HG03025 (cell line): ENCODE measurements around the gene SSC5D.
"Not testable (repeated sequence)": the region's sequence is repeated elsewhere in the genome, so short reads cannot be mapped to it uniquely, and the experiment has no call there.

Experiments
- ATAC-seq: cut with Tn5 transposase; IDR thresholded peaks from one replicate; pipeline ENCODE4 v1.9.1; 2021; ENCODE audit warnings: mild to moderate bottlenecking, moderate library complexity; ENCODE audit not compliant: unreplicated experiment, low FRiP score

SSC5D gene

DNA sequence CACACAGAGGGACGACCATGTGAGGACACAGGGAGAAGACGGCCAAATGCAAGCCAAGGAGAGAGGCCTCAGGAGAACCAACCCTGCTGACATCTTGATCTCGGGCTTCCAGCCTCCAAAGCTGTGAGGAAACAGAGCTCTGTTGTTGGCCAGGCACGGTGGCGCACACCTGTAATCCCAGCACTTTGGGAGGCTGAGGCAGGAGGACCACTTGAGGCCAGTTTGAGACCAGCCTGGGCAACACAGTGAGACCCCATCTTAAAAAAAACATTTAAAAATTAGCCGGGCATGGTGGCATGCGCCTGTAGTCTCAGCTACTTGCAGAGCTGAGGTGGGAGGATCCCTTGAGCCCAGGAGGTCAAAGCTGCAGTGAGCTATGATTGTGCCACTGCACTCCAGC lies 46.0 kb downstream of the SSC5D start:
- ATAC-seq, result not testable (repeated sequence)

DNA sequence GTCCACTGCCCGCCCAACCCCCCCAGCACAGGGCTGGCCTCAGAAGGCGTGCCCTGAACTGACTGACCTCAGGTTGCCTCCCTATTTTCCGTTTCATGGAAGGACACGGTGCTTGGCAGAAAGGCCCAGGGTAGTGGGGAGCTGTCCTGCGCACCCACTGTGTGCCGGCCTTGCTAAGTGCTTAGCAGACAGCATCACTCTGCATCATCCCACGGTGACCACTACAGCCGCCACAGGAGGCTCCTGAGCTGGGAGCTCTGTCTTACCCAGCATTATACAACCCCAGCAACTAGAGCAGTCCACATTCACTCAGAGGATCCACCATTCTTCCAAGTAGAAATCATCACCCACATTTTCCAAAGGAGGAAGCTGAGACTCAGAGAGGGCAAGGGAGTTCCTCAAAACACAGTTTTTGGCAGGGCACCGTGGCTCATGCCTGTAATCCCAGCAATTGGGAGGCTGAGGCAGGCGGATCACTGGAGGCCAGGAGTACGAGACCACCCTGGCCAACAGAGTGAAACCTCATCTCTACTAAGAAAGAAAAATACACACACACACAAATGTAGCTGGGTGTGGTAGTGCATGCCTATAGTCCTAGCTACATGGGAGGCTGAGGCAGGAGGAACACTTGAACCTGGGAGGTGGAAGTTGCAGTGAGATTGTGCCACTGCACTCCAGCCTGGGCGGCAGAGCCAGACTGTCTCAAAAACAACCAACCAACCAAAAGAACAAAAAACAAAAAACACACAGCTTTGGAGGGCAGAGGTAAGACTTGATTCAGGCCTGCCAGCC lies 47.1 kb downstream of the SSC5D start:
- no peak for ATAC-seq

DNA sequence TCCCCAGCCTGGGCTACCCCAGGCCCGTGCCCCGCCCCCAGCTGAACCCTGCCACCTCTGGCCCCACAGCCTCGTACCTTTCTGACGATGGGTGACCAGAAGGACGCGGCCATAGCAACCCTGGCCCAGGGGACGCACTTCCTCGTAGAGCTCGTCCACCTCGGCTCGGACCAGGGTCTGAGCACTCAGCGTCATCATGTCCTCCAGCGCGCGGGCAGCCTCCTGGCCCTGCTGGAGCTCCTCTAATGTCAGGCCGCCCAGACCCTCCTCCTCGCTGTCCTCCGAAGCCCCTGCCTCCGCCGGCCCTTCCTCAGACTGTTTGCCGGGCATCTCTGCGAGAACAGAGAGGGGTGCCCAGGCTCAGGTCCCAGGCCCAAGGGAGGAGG lies 47.7 kb downstream of the SSC5D start:
- no peak for ATAC-seq

DNA sequence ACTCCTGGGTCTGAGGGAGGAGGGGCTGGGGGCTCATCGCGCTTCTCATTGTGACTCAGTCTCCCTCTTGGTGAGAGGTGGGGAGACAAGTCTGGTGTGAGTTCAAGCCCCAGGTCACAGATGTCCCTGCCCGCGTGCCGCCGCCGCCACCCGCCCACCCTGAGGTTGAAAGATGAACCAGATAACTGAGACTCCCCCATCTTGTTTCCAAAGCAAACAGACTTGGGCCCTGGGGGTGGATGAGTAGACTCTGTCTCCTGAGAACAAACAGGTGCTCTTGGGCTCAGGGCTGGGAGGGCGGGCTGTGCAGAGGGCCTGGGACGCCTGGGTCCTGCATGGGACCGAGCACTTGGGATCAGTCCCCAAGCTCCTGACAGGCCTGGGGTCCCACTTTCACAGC lies 48.1 kb downstream of the SSC5D start:
- ATAC-seq, result no peak

DNA sequence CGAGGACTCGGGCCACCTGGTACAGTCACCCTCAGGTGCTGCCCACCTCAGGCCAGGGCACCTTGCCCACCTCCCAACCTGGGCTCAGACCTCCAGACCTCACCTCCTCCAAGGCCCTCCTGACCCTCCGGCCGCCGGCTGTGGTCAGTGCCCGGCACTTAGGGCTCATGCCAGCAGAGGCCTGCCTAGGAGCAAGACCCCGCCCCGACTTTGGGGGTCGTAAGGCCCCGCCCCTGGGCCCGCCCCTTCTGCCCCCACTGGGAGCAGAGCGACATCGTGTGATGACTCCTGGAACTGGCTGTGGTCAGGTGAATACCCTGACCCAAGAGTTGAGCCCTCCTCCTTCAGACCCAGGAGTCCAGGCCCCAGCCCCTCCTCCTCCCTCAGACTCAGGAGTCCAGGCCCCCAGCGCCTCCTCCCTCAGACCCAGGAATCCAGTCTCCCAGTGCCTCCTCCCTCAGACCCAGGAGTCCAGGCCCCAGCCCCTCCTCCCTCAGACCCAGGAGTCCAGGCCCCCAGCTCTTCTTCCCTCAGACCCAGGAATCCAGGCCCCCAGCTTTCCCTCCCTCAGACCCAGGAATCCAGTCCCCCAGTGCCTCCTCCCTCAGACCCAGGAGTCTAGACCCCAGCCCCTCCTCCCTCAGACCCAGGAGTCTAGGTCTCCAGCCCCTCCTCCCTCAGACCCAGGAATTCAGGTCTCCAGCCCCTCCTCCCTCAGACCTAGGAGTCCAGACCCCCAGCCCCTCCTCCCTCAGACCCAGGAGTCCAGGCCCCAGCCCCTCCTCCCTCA lies 48.9 kb downstream of the SSC5D start, which contains the start of gene SBK2:
Gene SBK2 (minus strand): TSS at position 183 of the 790 bp plus-strand sequence. CDS start 839 bp downstream, outside the sequence.
- no peak for ATAC-seq

DNA sequence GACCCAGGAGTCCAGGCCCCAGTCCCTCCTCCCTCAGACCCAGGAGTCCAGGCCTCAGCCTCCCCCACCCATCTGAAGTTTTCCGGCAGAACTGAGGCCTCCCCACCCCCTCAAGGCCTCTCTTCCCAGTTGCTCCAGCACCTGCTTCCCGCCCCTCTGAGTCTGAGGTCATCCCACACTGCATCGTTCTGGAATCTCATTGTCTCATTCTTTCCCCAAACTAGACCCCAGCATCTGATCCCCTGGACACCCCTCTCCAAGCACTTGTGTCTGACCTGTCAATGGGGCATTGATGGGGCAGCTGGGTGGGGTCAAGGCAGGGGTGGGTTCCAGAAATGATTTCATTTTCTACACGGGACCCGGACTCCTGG lies 49.5 kb downstream of the SSC5D start:
- ATAC-seq, result no peak

DNA sequence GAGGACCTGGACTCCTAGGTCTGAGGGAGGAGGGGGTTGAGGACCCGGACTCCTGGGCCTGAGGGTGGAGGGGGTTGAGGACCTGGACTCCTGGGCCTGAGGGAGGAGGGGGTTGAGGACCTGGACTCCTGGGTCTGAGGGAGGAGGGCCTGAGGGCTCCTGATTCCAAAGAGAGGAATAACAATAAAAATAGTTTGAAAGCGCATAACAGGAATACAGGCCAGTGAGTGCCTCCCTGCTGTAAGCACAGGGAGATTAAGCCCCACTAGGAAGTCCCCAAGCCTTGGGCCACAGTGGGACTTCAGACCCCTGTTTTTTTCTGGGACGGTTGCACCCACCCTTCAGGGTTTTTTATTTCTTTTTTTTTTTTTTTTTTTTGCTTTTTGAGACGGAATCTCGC lies 49.9 kb downstream of the SSC5D start:
- no peak for ATAC-seq

DNA sequence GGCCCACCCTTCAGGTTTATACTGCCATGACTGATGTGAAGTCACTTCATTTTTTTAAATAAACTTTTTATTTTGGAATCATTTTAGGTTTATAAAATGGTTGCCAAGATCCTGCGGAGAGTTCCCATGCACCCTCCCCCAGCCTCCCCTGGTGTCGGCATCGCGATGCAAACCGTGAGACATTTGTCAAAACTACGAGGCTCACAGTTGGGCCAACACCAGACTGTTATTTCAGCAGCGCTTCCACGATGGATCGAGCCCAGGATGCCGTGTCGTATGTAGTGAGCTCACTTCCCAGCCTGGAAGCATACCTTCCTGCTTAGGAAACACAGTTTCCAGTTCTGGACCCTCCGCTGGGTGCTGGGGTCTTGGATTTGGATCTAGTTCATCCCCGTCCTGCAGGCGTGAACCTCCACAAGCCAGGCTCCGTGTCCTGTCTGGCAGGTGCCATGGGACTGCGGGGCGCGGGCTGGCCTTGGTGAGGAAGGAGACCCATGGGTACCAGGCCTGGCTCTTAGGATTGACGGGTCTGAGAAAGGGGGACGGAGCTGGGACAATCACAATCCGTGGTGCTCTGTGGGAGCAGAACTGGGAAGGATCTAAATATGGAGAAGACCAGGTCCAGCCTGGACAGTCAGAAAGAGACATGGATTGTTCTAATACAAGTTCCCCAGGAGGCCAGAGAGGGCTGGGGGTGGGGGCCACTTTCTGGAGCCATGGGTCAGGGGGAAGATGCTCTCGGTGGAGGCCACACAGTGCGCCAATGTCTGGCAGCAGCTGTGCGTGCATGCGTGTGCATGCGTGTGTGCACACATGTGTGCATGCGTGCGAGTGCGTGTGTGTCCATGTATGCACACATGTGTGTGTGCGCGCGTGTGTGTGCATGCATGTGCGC lies 51.1 kb downstream of the SSC5D start:
- ATAC-seq, result no peak

DNA sequence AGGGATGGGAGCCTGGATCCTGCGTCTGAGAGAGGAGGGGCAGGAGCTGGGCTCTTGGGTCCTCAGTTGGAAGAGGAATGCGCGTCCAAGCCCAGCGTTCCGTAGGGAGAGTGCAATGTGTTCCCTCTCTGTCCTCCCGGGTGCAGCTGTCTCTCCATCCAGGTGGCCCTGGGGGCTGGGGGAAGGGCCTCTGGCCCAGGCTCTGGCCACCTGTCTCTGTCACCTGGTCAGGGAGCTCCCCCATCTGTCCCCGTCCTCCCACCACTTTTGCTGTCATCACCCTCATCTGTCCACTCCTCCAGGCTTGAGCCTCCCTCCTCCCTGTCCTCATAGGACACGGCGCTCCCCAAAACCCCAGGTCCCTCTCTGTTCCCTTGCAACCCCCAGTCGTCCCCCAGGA lies 52.4 kb downstream of the SSC5D start:
- no peak for ATAC-seq

DNA sequence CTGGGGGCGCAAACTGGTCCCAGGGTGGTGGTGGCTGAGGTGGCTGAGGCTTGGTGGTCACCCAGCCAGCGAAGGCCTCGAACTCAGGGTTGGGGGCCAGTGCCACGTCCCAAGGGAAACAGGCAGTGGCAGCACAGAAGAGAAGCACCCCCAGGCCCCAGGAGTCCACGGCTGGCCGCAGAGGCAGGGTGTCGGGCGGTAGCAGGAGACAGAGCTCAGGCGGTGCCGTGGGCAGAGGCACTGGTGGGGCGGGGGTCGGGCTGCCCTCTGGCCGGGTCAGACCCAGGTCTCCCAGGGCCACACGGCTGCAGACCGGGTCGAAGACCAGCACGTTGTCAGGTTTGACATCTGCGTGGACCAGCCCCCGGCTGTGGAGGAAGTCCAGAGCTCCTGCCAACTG lies 52.9 kb downstream of the SSC5D start:
- no peak for ATAC-seq

DNA sequence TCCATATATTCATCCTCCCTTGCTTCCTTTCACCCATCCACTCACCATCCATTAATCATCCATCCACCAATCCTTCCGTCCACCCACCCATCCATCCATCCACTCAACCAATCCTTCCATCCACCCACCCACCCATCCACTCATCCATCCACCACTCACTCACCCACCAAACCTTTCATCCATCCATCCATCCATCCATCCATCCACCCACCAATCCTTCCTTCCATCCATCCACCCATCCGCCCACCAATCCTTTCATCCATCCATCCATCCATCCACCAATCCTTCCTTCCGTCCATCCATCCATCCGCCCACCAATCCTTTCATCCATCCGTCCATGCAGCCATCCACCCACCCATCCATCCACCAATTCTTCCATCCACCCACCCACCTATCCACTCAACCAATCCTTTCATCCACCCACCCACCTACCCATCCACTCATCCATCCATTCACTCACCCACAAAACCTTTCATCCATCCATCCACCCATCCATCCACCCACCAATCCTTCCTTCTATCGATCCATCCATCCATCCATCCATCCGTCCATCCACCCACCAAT lies 54.1 kb downstream of the SSC5D start:
- no peak for ATAC-seq

DNA sequence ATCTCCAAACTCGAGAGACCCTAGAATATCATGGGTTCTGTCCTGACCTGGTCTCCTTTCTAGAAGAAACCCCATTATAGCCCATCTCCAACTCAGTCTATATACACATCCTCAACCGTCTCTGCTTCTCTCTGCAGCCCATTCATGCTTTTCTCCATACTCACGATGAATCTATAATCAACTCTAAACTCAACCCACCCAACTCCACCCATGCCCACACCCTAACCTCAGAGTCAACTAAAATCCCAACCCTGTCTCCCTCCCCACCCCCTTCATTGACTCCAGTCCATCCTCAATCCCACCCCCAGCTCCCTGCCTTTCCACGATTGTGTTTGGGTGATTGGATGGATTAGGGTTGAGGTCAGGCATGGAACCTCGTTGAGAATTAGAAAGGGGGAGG lies 55.3 kb downstream of the SSC5D start:
- no peak for ATAC-seq

DNA sequence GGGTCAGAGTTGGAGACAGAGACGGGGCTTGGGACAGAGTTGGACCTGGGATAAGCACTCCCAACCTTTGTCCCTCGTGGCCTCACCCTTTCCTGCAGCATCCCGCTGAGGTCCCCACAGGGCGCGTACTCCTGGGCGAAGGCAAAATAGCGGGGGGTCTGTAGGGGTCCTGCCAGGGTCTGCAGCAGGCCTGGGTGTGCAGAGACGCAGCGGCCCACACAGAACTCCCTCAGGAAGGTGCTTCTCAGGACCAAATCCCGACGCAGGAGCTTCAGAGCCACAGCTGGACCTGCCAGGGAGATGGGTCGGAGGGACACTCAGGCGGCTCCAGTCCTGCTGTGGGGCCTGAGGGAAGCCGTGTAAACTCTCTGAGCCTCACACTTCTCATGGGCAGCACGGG lies 55.8 kb downstream of the SSC5D start:
- no peak for ATAC-seq

DNA sequence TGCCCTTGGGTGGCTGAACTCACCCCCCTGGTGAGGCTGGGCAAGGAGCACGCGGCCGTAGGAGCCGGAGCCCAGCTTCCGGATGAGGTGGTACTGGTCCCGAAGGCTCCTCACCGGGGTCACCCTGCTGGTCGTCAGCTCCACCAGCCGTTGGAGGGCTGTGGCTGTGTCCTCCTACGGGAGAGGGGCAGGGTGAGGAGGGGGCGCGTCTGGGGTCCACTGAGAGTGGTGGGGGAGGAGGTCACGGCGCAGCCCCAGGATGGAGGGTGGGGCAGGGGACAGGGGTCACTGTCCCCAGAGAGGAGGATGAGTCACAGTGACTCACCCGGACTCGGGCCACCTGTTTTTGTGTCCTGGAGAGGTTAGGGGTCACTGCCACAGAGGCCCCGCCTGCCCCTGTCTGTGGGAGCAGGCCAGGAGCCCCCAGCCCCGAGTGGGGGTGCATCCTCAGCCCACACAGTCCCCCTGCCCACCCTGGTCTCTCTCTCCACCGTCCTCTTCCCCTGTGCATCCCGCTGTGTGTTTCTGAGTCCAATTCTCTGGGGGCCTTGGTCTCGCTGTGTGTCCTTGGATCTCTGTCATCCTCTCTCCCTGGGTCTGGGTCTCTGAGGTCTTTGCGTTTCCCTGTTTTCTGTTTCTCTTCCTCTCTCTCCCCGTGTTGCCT lies 56.7 kb downstream of the SSC5D start:
- no peak for ATAC-seq

DNA sequence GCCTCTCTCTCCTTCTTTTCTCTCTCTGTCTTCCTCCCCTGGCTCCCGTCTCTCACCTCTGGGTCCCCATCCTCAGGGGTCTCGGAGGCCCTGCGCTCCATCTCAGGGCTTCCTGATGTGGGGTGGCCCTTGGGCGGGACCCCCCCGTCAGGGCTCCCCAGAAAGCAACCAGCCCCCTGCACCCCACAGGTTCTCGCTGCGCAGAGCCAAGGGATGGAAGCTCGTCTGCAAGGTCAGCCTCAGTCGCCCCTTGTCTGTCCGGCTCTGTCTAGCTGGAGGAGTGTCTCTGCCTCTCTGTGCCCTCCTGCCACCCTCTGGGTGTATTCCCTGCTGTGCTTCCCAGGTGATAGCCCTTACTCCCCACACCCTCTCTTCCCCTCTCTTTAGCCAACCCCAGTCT lies 57.2 kb downstream of the SSC5D start, which contains the start of gene SBK3:
Gene SBK3 (minus strand): TSS at position 101 of the 400 bp plus-strand sequence. CDS start 0 bp downstream, at position 101.
- no peak for ATAC-seq

DNA sequence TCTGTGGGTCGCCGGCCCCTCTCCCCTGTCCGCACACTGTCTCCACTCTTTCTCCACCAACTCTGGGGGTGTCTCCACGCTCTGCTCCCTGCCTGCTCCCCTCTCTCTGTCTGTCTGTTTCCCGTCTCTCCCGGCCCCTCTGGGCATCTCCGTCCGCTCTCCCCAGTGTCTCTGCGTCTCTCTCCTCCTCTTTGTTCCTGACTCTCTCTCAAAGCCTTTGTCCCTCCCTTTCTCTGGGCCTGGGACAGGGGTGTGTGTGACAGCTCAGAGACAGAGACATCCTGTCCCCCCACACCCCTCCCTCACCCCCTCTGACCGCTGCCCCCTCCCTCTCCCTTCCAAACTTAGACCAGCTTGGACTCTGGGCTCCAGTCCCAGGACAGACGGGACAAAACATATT lies 57.8 kb downstream of the SSC5D start:
- no peak for ATAC-seq

DNA sequence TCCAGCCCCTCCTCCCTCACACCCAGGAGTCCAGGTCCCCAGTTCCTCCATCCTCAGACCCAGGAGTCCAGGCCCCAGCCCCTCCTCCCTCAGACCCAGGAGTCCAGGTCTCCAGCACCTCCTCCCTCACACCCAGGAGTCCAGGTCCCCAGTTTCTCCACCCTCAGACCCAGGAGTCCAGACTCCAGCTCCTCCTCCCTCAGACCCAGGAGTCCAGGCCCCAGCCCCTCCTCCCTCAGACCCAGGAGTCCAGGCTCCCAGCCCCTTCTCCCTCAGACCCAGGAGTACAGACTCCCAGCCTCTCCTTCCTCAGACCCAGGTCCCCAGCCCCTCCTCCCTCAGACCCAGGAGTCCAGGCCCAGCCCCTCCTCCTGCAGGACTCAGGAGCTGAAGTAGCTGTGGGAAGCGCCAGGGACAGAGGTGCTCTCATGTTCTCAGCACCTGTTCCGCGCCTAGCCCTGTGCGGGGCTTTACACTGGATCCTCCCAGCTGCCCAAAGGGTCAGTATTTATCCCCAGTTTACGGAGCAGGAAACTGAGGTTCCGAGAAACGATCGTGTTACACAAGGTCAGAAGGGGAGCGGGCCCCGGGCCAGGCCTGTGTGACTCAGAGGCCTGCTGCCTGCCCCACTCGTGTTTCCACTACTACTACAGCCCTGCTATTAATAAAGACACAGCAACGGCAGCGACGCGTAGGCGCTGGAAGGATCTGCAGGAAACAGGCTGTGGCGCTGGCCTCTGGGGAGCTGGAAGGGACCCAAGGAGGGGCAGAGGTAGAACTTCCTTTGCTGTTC lies 58.8 kb downstream of the SSC5D start:
- ATAC-seq, result no peak

DNA sequence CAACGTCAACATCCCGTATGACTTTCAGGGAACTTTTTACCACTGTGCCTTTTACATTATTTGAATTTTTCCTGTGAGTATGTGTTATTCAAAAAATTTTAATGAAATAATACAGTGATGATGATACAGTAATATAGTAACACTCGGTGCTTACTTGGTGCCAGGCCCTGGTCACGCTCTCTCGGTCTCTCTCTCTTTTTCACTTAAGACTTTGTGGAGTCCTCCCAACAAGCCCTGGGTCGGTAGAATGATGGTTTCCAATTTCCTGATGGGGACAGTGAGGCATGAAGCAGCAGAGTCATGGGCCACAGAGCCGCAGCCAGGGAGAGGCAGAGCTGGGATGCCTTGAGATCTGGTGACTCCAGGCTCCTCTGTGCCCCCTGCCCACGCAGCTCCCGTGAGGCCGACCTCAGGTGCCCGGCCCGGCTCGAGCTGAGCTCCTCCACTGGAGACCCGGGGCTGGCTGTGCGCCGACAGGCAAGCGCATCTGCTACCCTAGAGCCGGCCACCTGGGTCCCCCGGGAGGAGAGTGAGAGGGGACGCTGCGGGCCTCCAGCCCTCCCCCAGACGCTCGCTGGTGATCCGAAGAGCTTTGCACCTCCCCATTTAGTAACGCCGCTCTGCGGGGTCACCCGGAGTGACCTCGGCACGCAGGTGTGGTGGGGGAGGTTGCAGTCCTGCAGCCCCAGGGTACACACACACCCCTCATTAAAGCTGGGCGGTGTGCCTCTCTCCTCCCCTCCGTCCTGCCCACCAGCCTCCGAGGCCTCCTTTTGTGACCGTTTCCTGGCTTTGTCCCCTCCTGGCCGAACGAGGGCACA lies 61.5 kb downstream of the SSC5D start:
- no peak for ATAC-seq
